Adrenal gland (tissue), 5 donors: ENCODE measurements around the gene IL1R2.

Experiments
- POLR2A ChIP-seq, 2 donors: fragments of 450-650 bp; IDR thresholded peaks; one replicate each; pipeline ENCODE4 v1.6.1; 2017; ENCODE audit warnings: antibody characterized with exemption in 2 of 2, mild to moderate bottlenecking in 2 of 2, moderate library complexity in 1 of 2
- TF ChIP-seq, protein P1 (sequence below), 6 experiments: fragments of 450-650 bp in 4 of 6; fragments of 200-600 bp in 2 of 6; sonication (generic) in 1 of 6; IDR thresholded peaks; 1 replicate in 5 of 6; 2 replicates in 1 of 6; pipeline versions ENCODE4 v1.5.1 to v1.8.0; 2016 to 2021; ENCODE audit warnings: antibody characterized with exemption in 6 of 6, mild to moderate bottlenecking in 2 of 6, moderate library complexity in 1 of 6
- donor health status: DM: no; HTN: no; CAD: no.

DNA sequence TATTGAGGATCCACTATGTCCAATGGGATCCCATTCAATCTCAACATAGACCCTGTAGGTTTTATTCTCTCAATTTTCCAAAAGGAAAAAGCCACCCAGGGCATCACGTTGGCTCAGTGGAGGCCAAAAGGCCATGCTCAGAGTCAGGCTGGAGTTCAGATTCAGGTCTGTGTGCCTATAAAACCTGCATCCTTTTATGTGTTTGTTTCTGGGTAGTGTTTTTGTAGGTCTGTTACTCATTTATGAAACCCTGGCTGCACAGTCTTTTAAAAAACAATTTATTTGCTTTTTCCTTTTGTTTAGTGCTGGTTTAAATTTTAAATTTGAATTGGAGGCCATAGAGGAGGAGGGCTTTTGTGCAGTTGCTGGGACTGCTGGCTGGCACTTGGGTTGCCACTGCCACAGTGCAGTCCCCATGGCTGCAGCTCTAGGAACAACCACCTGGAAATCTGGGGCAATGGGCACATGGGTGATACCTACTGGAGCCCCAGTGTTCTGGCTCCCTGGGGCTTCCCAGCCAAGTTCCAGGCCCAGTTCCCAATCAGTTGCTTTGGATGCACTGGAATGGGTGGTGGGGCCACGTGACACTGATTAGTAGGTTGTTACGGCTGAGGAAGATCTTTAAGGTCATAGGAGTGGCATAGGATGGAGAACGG lies 31.3 kb downstream of the IL1R2 start:
- TF ChIP-seq, protein P1, sequence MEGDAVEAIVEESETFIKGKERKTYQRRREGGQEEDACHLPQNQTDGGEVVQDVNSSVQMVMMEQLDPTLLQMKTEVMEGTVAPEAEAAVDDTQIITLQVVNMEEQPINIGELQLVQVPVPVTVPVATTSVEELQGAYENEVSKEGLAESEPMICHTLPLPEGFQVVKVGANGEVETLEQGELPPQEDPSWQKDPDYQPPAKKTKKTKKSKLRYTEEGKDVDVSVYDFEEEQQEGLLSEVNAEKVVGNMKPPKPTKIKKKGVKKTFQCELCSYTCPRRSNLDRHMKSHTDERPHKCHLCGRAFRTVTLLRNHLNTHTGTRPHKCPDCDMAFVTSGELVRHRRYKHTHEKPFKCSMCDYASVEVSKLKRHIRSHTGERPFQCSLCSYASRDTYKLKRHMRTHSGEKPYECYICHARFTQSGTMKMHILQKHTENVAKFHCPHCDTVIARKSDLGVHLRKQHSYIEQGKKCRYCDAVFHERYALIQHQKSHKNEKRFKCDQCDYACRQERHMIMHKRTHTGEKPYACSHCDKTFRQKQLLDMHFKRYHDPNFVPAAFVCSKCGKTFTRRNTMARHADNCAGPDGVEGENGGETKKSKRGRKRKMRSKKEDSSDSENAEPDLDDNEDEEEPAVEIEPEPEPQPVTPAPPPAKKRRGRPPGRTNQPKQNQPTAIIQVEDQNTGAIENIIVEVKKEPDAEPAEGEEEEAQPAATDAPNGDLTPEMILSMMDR (IDR thresholded peaks at IDR 0.05) = no peak
- no peak for TF ChIP-seq POLR2A (IDR thresholded peaks at IDR 0.05)
